Peyer's patch (tissue), 4 donors: ENCODE data around the gene CAPN8.

Experiments
- POLR2A ChIP-seq, 2 donors: fragments of 450-650 bp; IDR thresholded peaks; one replicate each; pipeline ENCODE4 v1.5.1; 2017; ENCODE audit warnings: antibody characterized with exemption in 2 of 2, mild to moderate bottlenecking in 2 of 2, moderate library complexity in 2 of 2
- TF ChIP-seq, protein P1 (sequence below), 6 experiments: fragments of 450-650 bp in 4 of 6; fragments of 200-600 bp in 2 of 6; sonication (generic) in 1 of 6; IDR thresholded peaks; one replicate each; pipeline ENCODE4 v1.5.1; 2017 to 2019; ENCODE audit warnings: antibody characterized with exemption in 6 of 6, mild to moderate bottlenecking in 3 of 6, moderate library complexity in 1 of 6

DNA sequence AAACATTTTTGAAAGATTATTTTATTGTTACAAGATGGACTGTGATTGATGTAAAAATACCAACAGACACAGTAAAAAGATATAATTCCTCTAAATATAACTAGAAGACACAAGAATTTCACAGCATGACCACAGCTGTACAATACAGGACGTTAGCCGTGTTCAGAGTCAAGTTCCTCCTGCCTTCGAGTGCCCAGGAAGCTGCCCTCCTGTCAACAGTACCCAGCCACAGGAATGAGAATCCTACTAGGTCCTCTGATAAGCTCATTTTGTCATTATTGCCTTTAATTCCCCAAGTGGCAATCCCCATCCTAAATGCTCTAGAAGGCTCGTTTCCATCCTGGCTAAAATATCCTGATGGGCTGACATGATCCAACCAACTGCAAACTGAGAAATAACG is 30.4 kb upstream of the CAPN8 start:
- TF ChIP-seq, protein P1, sequence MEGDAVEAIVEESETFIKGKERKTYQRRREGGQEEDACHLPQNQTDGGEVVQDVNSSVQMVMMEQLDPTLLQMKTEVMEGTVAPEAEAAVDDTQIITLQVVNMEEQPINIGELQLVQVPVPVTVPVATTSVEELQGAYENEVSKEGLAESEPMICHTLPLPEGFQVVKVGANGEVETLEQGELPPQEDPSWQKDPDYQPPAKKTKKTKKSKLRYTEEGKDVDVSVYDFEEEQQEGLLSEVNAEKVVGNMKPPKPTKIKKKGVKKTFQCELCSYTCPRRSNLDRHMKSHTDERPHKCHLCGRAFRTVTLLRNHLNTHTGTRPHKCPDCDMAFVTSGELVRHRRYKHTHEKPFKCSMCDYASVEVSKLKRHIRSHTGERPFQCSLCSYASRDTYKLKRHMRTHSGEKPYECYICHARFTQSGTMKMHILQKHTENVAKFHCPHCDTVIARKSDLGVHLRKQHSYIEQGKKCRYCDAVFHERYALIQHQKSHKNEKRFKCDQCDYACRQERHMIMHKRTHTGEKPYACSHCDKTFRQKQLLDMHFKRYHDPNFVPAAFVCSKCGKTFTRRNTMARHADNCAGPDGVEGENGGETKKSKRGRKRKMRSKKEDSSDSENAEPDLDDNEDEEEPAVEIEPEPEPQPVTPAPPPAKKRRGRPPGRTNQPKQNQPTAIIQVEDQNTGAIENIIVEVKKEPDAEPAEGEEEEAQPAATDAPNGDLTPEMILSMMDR (IDR thresholded peaks at IDR 0.05) = no peak
- TF ChIP-seq POLR2A (IDR thresholded peaks at IDR 0.05) = no peak
